Measurements from ENCODE around the gene CNKSR1. TPM values are rescaled to one million over a fixed set of nuclear protein-coding genes. Genes with fewer than 3 reads are reported as not detected.
A peak's percentile ranks its signal among the peaks of the same experiment; 100 is the strongest.

The CNKSR1 gene
- polyA plus RNA-seq, 6 donors from 2014 or later = 0.44 to 0.57 (median 0.49) TPM; not detected in 3

- Mint-ChIP-seq H3K27ac (peak overlapping the region; percentile 83 to 98 (median 92)), H3K36me3 (no peaks in the 10 kb centered on the region)
- ATAC-seq (ENCODE audit: low read depth in 2 of 2) = no peak
These were observed 57.5 kb downstream of the CNKSR1 start for GRCh38 chr1:26234644-26235370.

GRCh38 chr1:26237230-26237966 lies 60.1 kb downstream of the CNKSR1 start:
- H3K4me3 Mint-ChIP-seq = peak overlapping the region in 1 of 8 donors; percentile 95
- peaks cover 10 to 26% (median 19%) of the 10 kb centered on the region in 3 donors for H3K4me1 Mint-ChIP-seq
- H3K36me3 Mint-ChIP-seq = no peaks in the 10 kb centered on the region
- ATAC-seq (ENCODE audit: low read depth in 2 of 2) = no peak
- no peaks in the 10 kb centered on the region for H3K9me3 Mint-ChIP-seq
- no peak overlapping the region for H3K27ac Mint-ChIP-seq
- H3K27me3 Mint-ChIP-seq = no peaks in the 10 kb centered on the region
- no peak for DNase-seq

More at GRCh38 chr1:26234644-26235370, 57.5 kb downstream of the CNKSR1 start:
- Mint-ChIP-seq H3K4me3 (peak overlapping the region; percentile 93 to 99 (median 98)), H3K27me3 (no peaks in the 10 kb centered on the region), H3K4me1 (peaks cover 10 to 26% (median 19%) of the 10 kb centered on the region in 3 donors), H3K9me3 (no peaks in the 10 kb centered on the region)
- no peak for DNase-seq

Other genes with a start within 250 kb of the CNKSR1 start
- gene PAFAH2, start 179.4 kb upstream of the CNKSR1 start, polyA plus RNA-seq (ENCODE audit: low read depth in 6 of 6) = 1 to 10 TPM; 4.0 to 9.2 (median 7.7) TPM
- gene EXTL1, start 155.7 kb upstream of the CNKSR1 start, polyA plus RNA-seq (ENCODE audit: low read depth in 6 of 6) = not detected
- not detected for gene SLC30A2, start 131.4 kb upstream of the CNKSR1 start, polyA plus RNA-seq (ENCODE audit: low read depth in 6 of 6)
- gene TRIM63, start 109.9 kb upstream of the CNKSR1 start, polyA plus RNA-seq (ENCODE audit: low read depth in 6 of 6) = not detected
- 1 to 10 TPM; 3.2 to 6.0 (median 4.9) TPM for gene PDIK1L, start 65.7 kb upstream of the CNKSR1 start, polyA plus RNA-seq (ENCODE audit: low read depth in 6 of 6)
- not detected for gene FAM110D, start 18.4 kb upstream of the CNKSR1 start, polyA plus RNA-seq (ENCODE audit: low read depth in 6 of 6)
- not detected for gene C1orf232, start 8.5 kb upstream of the CNKSR1 start, polyA plus RNA-seq (ENCODE audit: low read depth in 6 of 6)
- gene ZNF593, start 7.6 kb upstream of the CNKSR1 start, polyA plus RNA-seq (ENCODE audit: low read depth in 6 of 6) = 10 to 100 TPM; 33.3 to 52.3 (median 36.1) TPM
- 1 to 10 TPM in 5 of 6 donors, under 1 TPM in 1; 0.96 to 3.5 (median 1.9) TPM for gene ZNF593OS, start 5.7 kb upstream of the CNKSR1 start, polyA plus RNA-seq (ENCODE audit: low read depth in 6 of 6)
- gene CATSPER4, start 13.1 kb downstream of the CNKSR1 start, polyA plus RNA-seq (ENCODE audit: low read depth in 6 of 6) = not detected
- 1 to 10 TPM; 2.5 to 8.2 (median 4.9) TPM for gene CEP85, start 56.7 kb downstream of the CNKSR1 start, polyA plus RNA-seq (ENCODE audit: low read depth in 6 of 6)
- gene SH3BGRL3, start 102.6 kb downstream of the CNKSR1 start, polyA plus RNA-seq (ENCODE audit: low read depth in 6 of 6) = 1,000 to 10,000 TPM in 2 of 6 donors, 100 to 1,000 TPM in 4; 624 to 1,205 (median 832) TPM
- gene UBXN11, start 129.1 kb downstream of the CNKSR1 start, polyA plus RNA-seq (ENCODE audit: low read depth in 6 of 6) = 10 to 100 TPM in 2 of 6 donors, 1 to 10 TPM in 4; 4.3 to 15.7 (median 6.9) TPM
- over 10,000 TPM; 10,565 to 16,920 (median 13,137) TPM for gene CD52, start 140.5 kb downstream of the CNKSR1 start, polyA plus RNA-seq (ENCODE audit: low read depth in 6 of 6)
- 1 to 10 TPM in 2 of 6 donors, under 1 TPM in 4; 0.06 to 1.8 (median 0.70) TPM for gene CRYBG2, start 176.6 kb downstream of the CNKSR1 start, polyA plus RNA-seq (ENCODE audit: low read depth in 6 of 6)
- not detected for gene ZNF683, start 195.3 kb downstream of the CNKSR1 start, polyA plus RNA-seq (ENCODE audit: low read depth in 6 of 6)
- not detected for gene LIN28A, start 233.3 kb downstream of the CNKSR1 start, polyA plus RNA-seq (ENCODE audit: low read depth in 6 of 6)

Data from naive B cell (primary cell).